ENCODE data around the gene HSPA14.
"Not testable (repeated sequence)": the region's sequence is repeated elsewhere in the genome, so short reads cannot be mapped to it uniquely, and the experiment has no call there.

HSPA14 gene

DNA sequence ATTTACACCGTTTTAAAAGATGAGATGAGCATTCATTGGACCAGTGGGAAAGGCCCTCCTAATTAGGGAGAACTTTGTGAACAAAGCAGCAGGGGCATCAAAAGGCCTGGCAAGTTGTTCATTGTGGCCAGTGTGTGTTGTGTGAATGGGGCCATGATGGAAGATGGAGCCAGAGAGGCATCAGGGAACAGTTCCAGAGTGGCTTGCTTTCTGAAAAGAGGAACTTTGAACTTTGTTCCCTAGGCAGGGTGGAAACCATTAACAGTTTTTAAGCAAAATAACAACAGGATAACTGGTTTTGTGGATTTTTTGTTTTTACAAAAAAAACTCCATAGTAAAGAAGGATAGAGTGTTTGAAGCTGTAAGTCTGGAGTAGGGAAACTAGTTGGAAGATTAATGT lies 53.0 kb downstream of the HSPA14 start:
- no peak for DNase-seq

DNA sequence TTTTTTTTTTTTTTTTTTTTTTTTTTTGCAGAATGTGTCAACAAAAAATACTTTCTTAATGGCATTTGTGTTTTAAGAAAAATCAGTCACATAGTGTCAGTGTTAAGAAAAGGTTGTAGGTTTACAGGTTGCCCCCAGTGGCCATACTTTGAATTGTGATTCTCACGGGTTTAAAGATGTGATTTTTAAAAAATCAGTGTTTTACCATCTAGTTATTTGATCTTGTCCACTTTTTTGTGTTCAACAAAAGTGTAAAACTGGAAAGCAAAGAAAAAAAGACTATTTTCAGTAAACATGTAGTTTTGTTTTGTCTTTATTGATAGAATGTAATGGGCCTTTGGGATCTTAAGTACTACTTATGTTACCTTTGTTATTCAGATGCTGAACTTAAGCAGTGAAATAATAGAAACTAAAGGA lies 66.2 kb downstream of the HSPA14 start:
- no peak for DNase-seq

GRCh38 chr10:14904864-14905263 lies 66.8 kb downstream of the HSPA14 start:
- no peak for DNase-seq

GRCh38 chr10:14905890-14906289 lies 67.8 kb downstream of the HSPA14 start:
- DNase-seq, result no peak

GRCh38 chr10:14906765-14907164 lies 68.7 kb downstream of the HSPA14 start:
- no peak for DNase-seq

GRCh38 chr10:14907591-14907990 lies 69.5 kb downstream of the HSPA14 start:
- not testable (repeated sequence) for DNase-seq

DNA sequence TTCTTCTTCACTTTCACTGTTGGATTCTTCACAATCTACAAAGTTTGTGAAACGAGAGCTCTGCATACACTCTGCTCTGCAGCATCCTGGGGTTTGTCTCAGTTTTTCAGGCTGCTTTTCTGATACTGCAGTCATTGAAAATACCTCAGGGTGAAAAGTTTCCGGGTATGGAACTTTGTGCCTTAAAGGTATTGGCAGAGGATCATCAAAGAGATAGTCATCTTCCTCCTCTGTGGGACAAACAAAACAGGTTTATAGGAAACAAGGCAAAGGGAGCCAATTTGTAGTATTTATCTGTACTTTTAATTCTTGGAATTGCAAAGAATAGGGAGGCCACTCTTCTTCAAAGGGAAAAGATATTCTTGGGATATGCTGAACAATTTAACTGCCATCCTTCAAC lies 71.0 kb downstream of the HSPA14 start:
- DNase-seq, result no peak

GRCh38 chr10:14910953-14911352 lies 72.8 kb downstream of the HSPA14 start:
- no peak for DNase-seq

DNA sequence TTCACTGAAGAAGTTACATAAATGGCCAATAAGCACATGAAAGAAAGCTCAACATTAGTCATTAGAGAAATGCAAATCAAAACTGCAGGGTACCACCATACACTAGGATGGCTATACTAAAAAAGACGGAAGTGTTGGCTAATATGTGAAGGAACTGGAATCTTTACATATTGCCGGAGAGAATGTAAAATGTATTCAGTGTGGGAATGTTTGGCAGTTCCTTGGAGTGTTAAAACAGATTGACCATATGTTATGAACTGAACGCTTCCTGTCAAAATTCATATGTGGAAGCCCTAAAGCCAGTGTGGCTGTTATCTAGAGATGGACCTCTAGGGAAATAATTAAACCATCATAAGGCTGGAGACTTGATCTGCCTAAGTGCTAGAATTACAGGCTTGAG lies 73.7 kb downstream of the HSPA14 start:
- no peak for DNase-seq

- no peak for DNase-seq
These were observed 78.5 kb downstream of the HSPA14 start for GRCh38 chr10:14916600-14916999.

- no peak for DNase-seq
These were observed 79.7 kb downstream of the HSPA14 start for GRCh38 chr10:14917827-14918226.

- no peak for DNase-seq
These were observed 80.9 kb downstream of the HSPA14 start for GRCh38 chr10:14918964-14919363.
